Activated CD8-positive, alpha-beta memory T cell treated with anti-CD3 and anti-CD28 coated beads, Interleukin-2, amount 10 ng/mL, durations not matched to agents 7 days and 5 days (primary cell): ENCODE data around the gene P3R3URF. TPM values are rescaled to one million over a fixed set of nuclear protein-coding genes. Genes with fewer than 3 reads are reported as not detected.

ENCODE experiments used
- ATAC-seq: fragments of 150-1000 bp; cut with Tn5 transposase; one replicate; pipeline ENCODE4 v1.10.0; 2021; ENCODE audit warnings: moderate library complexity
- CTCF ChIA-PET: fragments of 350-600 bp; sonication (Branson Sonifier 250); formaldehyde crosslinking; loops from one replicate; lab custom pipeline; 2021; ENCODE audit warnings: antibody characterized with exemption; lab: Charles Lee
- DNase-seq: peaks from one replicate; pipeline ENCODE4 v3.0.0-alpha.2; 2020
- H3K27ac Mint-ChIP-seq: one replicate; pipeline ENCODE4 v1.8.0; 2021; ENCODE audit warnings: mild to moderate bottlenecking, mixed read lengths
- H3K27me3 Mint-ChIP-seq: one replicate; pipeline ENCODE4 v1.8.0; 2021; ENCODE audit warnings: mixed read lengths
- H3K36me3 Mint-ChIP-seq: one replicate; pipeline ENCODE4 v1.8.0; 2021; ENCODE audit warnings: mild to moderate bottlenecking, mixed read lengths
- H3K4me1 Mint-ChIP-seq: one replicate; pipeline ENCODE4 v1.8.0; 2021; ENCODE audit warnings: mixed read lengths
- H3K4me3 Mint-ChIP-seq: one replicate; pipeline ENCODE4 v1.8.0; 2021; ENCODE audit warnings: mild to moderate bottlenecking, moderate library complexity, mixed read lengths
- H3K9me3 Mint-ChIP-seq: one replicate; pipeline ENCODE4 v1.8.0; 2022; ENCODE audit warnings: low read depth, mixed read lengths
- total RNA-seq, 2 experiments: library from RNA; stranded (reverse); gene quantifications; one replicate each; pipeline ENCODE4 v1.2.3, GENCODE V29; 2021

Gene P3R3URF
- total RNA-seq, 2 experiments from 2014 or later = not detected

DNA sequence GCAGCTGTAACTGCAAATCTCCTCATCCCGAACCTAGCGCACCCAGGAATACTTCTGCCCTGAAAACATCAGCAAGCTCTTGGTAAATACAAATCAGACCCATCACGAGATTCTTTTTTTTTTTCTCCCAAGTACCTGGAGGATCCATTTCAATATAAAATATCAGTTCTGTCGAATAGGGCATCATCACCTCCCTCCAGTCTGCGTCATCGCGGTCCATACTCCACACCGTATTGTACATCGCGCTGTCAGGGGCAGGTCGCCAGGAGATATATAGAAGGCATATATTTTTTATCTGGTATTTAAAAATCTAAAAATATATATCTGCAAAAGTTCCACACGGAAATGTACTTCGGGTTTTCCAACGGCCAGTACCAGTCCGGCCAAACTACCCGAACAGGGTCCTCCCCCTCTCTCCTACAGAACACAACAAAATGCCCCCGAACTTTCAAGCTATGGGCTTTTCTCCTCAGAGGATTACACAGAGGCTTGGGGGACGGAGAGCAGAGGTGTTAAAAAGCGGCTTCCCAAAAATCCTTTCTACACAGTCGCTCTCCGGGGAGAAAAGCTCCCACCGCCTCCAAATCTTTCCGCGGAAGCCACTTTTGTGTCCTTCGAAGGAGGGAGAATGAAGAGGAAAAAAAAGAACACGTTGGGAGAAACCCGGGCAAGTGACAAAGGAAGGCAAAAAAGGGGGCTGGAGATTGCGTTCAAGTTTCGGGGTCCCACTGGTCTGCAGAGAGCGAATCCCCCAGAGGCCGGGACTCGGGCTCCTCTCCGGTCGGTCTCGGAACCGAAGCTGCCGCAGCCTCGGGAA, 44.4 kb downstream of the P3R3URF start:
- Mint-ChIP-seq H3K27me3 (peaks cover 53% of the 10 kb centered on the region), H3K9me3 (no peaks in the 10 kb centered on the region), H3K4me1 (peaks cover 23% of the 10 kb centered on the region), H3K36me3 (no peaks in the 10 kb centered on the region), H3K27ac (peak overlapping the region; percentile 91), H3K4me3 (peak overlapping the region; percentile 83)
- no peak for ATAC-seq
- peak; percentile 55 for DNase-seq
- CTCF ChIA-PET = interaction anchor here (0.6 to 4.0 kb wide), 2 partner anchors 36 to 92 kb away, joined by 3 to 14 read pairs; no protein-coding TSS in a partner anchor

DNA sequence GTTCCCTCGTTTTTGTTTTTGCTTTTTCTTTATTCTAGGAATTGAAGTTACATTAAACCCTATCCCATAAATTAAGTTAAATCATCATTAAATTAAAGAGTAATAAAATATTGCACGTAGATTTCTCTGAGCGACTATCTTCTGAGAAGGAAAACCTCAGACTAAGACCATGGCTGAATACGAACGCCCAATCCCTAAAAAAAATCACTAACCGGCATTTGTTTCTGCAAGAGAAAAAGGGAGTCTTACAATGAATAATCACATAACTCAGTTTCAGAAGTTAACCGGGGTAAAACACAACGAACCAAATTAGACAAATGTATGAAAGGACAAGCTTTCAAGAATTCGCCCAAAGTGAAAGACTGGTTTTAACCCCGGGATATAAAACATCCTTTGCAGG, 45.2 kb downstream of the P3R3URF start:
- H3K36me3 Mint-ChIP-seq = no peaks in the 10 kb centered on the region
- CTCF ChIA-PET = interaction anchor here (0.6 to 4.0 kb wide), 2 partner anchors 36 to 92 kb away, joined by 3 to 14 read pairs; no protein-coding TSS in a partner anchor
- DNase-seq = no peak
- ATAC-seq = no peak
- H3K27ac Mint-ChIP-seq = no peak overlapping the region
- H3K4me1 Mint-ChIP-seq = peaks cover 23% of the 10 kb centered on the region
- no peaks in the 10 kb centered on the region for H3K9me3 Mint-ChIP-seq
- peaks cover 46% of the 10 kb centered on the region for H3K27me3 Mint-ChIP-seq
- H3K4me3 Mint-ChIP-seq = peak overlapping the region; percentile 83

DNA sequence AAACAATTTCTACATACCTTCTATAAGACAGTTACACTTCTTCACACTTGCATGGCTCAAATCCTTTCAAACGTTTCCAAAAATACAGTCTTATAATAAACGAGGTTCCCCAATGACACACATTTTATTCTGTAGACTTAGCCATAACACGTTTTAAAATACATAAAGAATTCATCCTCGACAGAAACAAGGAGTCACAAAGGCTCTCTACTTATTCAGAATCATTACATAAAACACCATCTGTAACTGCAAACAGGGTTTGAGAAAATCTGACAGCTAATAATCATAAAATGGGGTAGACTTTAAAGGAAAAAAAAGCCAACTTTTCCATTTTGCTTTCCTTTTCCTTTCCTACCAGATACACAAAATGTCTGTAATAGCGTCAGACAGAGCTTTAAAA, 45.7 kb downstream of the P3R3URF start:
- CTCF ChIA-PET = interaction anchor here (4.0 kb wide), 1 partner anchor 93 kb away, joined by 14 read pairs; no protein-coding TSS in a partner anchor
- Mint-ChIP-seq H3K4me1 (peaks cover 23% of the 10 kb centered on the region), H3K9me3 (no peaks in the 10 kb centered on the region), H3K27ac (no peak overlapping the region), H3K27me3 (peaks cover 44% of the 10 kb centered on the region), H3K4me3 (peak overlapping the region; percentile 23), H3K36me3 (no peaks in the 10 kb centered on the region)
- DNase-seq = no peak
- no peak for ATAC-seq

DNA sequence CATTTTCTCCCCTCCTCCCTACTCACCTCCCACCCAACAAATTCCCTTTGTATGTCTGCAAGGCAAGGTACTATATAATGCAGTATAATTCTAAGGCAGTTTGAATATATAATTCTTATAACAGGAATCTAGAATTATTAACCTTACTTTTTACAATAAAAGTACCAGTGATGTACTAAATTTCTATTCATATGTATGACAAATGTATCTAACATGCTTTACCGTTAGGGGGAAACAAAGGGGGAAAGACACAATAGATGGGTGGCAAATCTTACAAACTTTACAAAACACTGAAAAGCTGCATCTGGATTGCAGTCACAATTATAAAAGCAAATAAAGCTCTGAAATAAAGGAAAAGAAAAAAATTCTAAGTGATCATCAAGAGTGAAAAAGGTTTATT, 46.2 kb downstream of the P3R3URF start:
- DNase-seq (no peak), ATAC-seq (no peak)
- no peak overlapping the region for H3K27ac Mint-ChIP-seq
- H3K4me3 Mint-ChIP-seq = peak overlapping the region; percentile 23
- H3K9me3 Mint-ChIP-seq = no peaks in the 10 kb centered on the region
- CTCF ChIA-PET = interaction anchor here (4.0 kb wide), 1 partner anchor 93 kb away, joined by 14 read pairs; no protein-coding TSS in a partner anchor
- peaks cover 23% of the 10 kb centered on the region for H3K4me1 Mint-ChIP-seq
- no peaks in the 10 kb centered on the region for H3K36me3 Mint-ChIP-seq
- H3K27me3 Mint-ChIP-seq = peaks cover 44% of the 10 kb centered on the region

DNA sequence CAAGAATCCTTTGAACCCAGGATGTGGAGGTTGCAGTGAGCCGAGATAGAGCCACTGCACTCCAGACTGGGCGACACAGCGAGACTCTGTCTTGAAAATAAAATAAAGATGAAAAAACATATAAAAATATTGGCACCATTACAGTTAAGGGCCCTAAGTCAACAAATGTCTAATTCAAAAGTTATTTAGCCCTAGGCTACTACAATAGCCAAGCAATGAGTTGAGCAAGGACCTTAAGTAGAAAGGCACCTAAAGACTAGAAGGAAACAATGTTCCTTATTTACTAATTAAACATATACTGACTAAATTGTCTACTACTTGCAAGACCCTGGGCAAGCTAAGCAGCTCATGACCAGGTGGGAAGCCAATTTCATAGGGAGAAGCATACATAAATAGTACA, 47.9 kb downstream of the P3R3URF start:
- CTCF ChIA-PET = interaction anchor here (1.5 kb wide), 1 partner anchor 23 kb away, joined by 3 read pairs; no protein-coding TSS in a partner anchor
- no peak overlapping the region for H3K4me3 Mint-ChIP-seq
- H3K27ac Mint-ChIP-seq = no peak overlapping the region
- no peaks in the 10 kb centered on the region for H3K9me3 Mint-ChIP-seq
- peaks cover 40% of the 10 kb centered on the region for H3K27me3 Mint-ChIP-seq
- DNase-seq (no peak), ATAC-seq (no peak)
- no peaks in the 10 kb centered on the region for H3K36me3 Mint-ChIP-seq
- peaks cover 14% of the 10 kb centered on the region for H3K4me1 Mint-ChIP-seq

Other genes starting within 250 kb of the P3R3URF start
- gene PIK3R3, start 43.9 kb downstream of the P3R3URF start, total RNA-seq = 1 to 10 TPM; 6.7 to 9.6 TPM
- not detected for gene TSPAN1, start 1.4 kb downstream of the P3R3URF start, total RNA-seq
- 10 to 100 TPM; 32.2 to 37.6 TPM for gene POMGNT1, start 21.9 kb upstream of the P3R3URF start, total RNA-seq
- gene LURAP1, start 26.8 kb upstream of the P3R3URF start, total RNA-seq = not detected
- 10 to 100 TPM; 57.2 to 85.3 TPM for gene RAD54L, start 71.3 kb upstream of the P3R3URF start, total RNA-seq
- 10 to 100 TPM; 33.4 to 44.7 TPM for gene LRRC41, start 127.1 kb upstream of the P3R3URF start, total RNA-seq
- gene UQCRH, start 127.2 kb upstream of the P3R3URF start, total RNA-seq = 100 to 1,000 TPM; 279 to 302 TPM
- 10 to 100 TPM; 20.6 to 26.7 TPM for gene NSUN4, start 164.3 kb upstream of the P3R3URF start, total RNA-seq
- gene FAAH, start 217.8 kb upstream of the P3R3URF start, total RNA-seq = 1 to 10 TPM; 3.1 to 3.9 TPM